GM18519 (cell line): ENCODE measurements around the gene KIF26A.

Experiments
- ATAC-seq: cut with Tn5 transposase; IDR thresholded peaks from one replicate; pipeline ENCODE4 v1.9.1; 2021; ENCODE audit warnings: mild to moderate bottlenecking, moderate library complexity; ENCODE audit not compliant: unreplicated experiment, low FRiP score

The KIF26A gene

GRCh38 chr14:104189629-104190335 is 51.4 kb downstream of the KIF26A start:
- ATAC-seq: no peak

GRCh38 chr14:104190396-104191000 is 52.1 kb downstream of the KIF26A start:
- ATAC-seq: no peak

GRCh38 chr14:104191409-104191997 is 53.1 kb downstream of the KIF26A start:
- no peak for ATAC-seq

- ATAC-seq: no peak
Observed at GRCh38 chr14:104192146-104192882, 53.9 kb downstream of the KIF26A start.

- ATAC-seq: no peak
Observed at GRCh38 chr14:104192883-104193245, 54.5 kb downstream of the KIF26A start.

GRCh38 chr14:104194016-104194415 is 55.6 kb downstream of the KIF26A start:
- no peak for ATAC-seq

- ATAC-seq: no peak
Observed at GRCh38 chr14:104194716-104195115, 56.3 kb downstream of the KIF26A start.

- ATAC-seq: no peak
Observed at GRCh38 chr14:104195361-104195760, 57.0 kb downstream of the KIF26A start.

- ATAC-seq: no peak
Observed at GRCh38 chr14:104195878-104196277, 57.5 kb downstream of the KIF26A start.

GRCh38 chr14:104196461-104197140 is 58.2 kb downstream of the KIF26A start:
- no peak for ATAC-seq

GRCh38 chr14:104197449-104198247 is 59.3 kb downstream of the KIF26A start:
- no peak for ATAC-seq

- ATAC-seq: no peak
Observed at GRCh38 chr14:104199266-104199895, 61.0 kb downstream of the KIF26A start.

GRCh38 chr14:104200106-104200505 is 61.7 kb downstream of the KIF26A start:
- no peak for ATAC-seq

- no peak for ATAC-seq
Observed at GRCh38 chr14:104200591-104200990, 62.2 kb downstream of the KIF26A start.

GRCh38 chr14:104201063-104201462 is 62.7 kb downstream of the KIF26A start:
- ATAC-seq: no peak

GRCh38 chr14:104201496-104201895 is 63.1 kb downstream of the KIF26A start:
- ATAC-seq: no peak

GRCh38 chr14:104202259-104203070 is 64.1 kb downstream of the KIF26A start:
- ATAC-seq: no peak

- ATAC-seq: no peak
Observed at GRCh38 chr14:104203071-104203425, 64.7 kb downstream of the KIF26A start.

- no peak for ATAC-seq
Observed at GRCh38 chr14:104204660-104205149, 66.3 kb downstream of the KIF26A start.
